GM15510 (cell line): Measurements from ENCODE around the gene ANO9.

ENCODE experiments used
- POLR2A ChIP-seq: IDR thresholded peaks from 3 replicates; pipeline ENCODE4 v1.6.1; 2011; ENCODE audit warnings: borderline replicate concordance; ENCODE audit not compliant: insufficient read length; ENCODE audit errors: extremely low read depth

Gene ANO9

DNA sequence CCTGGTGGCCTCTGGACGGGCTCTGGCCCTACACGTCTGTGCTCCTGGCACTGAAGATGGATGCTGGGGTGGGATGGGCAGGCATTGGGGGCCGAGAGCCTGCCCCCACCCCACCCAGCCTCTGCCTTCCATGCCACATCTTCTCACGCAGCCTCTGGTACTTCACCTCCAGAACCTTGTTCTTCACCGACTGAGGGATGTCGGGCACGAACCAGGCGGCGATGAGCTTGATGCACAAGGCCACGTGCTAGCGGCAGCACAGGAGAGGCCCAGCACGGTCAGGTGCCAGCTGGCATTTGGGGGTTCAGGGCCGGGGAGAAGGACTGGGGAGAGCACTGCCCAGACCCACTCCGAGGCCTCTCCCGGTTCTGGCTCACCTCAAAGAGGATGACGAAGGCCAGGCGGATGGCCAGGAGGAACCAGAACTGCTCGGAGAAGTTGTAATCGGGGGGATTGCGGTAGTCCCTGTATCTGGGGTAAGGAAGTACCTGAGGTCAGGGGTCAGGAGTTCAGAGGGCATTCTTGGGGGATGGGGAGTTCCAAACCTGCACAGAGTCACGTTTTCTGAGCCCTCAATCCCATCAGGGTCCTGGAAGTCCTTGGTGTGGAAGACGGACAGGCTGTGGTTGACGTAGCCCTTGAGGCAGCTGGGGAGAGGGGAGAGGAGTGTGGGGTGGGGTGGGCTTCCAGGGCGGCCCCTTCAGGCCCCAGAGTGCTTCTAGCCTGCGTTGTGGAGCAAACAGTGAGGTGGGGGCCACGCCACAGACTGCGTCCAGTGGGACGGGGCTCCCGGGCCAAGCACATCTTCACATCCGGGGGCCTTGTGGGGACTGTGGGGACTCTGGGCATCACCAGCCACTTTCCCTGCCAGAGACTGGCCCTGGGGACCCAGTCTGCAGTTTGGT, 23.2 kb downstream of the ANO9 start:
- no peak for TF ChIP-seq POLR2A

DNA sequence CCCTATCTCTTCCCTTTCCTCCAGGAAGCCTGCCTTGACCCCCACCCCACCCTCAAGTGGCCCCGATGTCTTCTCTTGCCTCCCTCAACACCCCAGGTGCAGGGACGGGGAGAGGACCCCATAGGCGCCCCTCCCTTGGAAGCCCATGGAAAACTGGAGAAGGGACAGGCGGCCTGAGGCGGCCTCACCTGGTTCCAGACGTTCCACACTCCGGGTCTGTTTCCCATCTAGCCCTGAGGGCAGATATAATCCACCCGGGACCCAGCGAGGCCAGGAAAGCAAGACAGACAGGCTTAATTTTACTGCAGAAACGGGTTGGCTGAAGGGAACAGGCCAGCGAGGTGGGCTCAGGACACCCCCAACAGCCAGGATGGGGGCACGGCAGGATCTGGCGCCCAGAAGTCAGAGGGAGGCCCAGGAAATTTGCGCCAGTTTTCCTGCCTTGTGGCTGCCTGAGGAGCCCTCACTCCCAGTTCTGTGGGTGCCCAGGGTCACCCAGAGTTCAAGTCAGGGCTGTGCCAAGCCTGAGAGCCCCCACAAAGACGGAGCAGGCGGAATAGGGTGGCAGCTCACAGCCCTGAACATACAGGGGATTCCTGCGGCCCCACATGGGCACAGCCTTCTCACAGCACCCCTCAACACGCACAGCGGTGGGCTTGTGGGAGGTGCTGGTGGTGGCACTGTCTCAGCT, 24.0 kb downstream of the ANO9 start:
- no peak for TF ChIP-seq POLR2A

DNA sequence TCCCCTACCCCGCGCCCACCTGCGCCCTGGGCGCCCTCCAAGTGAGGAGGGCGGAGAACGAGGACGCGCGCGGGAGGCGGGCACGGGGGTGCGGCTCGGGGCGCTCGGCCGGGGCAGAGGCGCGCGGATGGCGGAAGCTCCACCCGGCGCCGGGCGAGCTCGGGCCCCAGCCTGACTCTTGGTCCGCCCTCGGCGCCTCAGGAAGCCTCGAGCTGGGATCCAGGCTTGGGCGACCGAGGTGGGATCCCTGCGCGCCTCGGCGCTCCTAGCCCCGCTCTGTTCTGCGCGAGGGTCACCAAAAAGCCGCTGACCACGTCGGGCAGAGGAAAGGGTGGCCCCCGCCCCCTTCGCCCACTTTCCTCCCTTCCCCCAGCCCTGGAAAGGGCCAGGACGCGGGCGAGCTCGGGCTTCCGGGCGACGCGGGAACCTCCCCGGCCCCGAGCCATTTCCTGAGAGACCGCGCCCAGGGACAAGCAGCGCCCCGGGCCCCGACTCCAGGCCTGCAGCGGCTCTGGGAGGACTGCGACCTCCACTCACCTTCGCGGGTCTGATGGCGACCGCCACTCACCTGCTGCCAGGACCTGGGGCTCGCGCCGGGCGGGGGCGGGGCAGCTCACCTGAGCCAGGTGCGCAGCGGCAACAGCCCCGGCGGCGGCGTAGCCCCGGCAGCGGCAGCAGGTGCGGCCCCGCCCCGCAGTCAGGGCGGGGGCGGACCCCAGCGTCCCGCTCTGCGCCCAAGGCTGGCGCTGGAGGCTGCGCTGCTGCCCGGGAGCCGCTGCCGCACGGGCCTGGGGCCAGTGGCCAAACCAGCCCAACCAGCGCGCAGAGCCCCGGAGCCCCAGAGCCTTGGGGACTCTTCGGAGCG, 24.8 kb downstream of the ANO9 start:
- TF ChIP-seq POLR2A, result peak; percentile 20

DNA sequence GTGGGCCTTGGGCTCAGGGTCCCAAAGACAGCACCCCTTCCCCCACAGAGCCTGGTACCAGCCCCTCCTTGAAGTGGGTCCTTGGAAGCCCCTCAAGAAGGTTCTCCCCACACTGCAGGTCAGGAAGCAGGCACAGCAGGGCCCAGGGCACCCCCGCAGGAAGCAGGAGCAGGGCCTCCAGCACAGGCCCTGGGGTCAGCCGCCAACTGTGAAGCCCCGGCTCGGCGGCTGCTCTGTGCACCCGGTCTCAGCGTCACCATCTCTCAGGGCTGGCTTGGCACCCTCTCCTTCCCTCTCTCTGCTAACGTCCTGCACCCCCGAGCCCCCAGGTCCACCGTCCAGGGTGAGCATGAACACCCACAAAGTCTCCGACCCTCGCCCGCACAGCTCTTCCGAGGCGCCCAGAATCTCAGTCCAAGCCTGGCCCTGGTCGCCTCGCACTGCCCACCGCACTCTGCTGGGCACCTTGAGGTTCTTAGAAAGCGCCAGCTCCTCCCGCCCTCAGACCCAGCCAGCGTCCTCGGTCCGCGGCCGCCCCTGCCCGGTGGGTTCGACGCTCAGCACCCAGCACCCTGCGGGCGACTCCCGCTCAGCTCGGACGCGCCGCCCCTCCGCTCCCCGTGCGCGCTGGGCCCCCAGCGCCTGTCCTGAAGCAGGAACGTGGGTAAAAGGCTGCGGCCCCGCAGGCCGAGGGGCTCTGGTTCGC, 25.6 kb downstream of the ANO9 start:
- TF ChIP-seq POLR2A, result no peak

DNA sequence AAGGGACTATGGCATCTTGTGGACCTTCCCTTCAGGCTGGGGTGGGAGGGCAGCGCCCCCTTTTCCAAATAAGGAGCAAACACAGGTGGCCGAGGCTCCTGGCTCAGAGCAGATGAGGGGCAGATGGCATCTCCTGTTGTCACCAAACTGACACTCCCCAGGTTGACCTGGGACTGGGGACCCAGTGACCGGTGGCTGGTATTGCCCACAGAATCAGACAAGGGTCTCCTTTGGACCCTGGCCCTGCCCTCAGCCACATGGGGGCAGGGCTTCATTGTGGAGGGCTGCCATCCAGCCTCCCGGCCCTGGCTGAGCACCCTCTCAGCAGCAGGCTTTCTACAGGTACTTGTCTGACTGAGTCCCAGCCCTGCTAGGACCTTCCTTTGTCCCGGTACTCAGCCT, 26.2 kb downstream of the ANO9 start:
- TF ChIP-seq POLR2A, result no peak

DNA sequence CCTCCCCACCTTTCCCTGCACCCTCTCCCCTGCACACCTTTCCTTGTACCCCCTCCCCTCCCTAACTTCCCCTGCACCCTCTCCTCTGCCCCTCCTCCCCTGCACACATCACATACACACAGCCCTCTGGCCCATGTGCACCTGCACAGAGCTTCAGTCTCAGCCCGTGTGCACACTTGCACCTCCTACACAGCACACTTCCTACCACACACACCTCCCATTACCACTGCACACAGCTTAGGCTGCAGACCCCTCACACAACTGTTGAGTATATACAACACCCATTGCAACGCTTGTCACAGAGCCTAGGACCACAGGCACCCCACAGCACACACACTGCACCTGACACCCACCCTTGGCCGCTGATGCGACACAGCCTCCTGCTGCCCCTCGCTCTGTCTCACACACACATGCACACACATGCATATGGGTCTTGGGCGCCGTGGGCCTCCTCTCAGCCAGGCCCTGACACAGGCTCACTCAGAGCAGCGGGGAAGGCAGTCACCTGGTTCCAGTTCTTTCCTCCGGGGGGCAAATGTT, 27.4 kb downstream of the ANO9 start:
- TF ChIP-seq POLR2A, result no peak

DNA sequence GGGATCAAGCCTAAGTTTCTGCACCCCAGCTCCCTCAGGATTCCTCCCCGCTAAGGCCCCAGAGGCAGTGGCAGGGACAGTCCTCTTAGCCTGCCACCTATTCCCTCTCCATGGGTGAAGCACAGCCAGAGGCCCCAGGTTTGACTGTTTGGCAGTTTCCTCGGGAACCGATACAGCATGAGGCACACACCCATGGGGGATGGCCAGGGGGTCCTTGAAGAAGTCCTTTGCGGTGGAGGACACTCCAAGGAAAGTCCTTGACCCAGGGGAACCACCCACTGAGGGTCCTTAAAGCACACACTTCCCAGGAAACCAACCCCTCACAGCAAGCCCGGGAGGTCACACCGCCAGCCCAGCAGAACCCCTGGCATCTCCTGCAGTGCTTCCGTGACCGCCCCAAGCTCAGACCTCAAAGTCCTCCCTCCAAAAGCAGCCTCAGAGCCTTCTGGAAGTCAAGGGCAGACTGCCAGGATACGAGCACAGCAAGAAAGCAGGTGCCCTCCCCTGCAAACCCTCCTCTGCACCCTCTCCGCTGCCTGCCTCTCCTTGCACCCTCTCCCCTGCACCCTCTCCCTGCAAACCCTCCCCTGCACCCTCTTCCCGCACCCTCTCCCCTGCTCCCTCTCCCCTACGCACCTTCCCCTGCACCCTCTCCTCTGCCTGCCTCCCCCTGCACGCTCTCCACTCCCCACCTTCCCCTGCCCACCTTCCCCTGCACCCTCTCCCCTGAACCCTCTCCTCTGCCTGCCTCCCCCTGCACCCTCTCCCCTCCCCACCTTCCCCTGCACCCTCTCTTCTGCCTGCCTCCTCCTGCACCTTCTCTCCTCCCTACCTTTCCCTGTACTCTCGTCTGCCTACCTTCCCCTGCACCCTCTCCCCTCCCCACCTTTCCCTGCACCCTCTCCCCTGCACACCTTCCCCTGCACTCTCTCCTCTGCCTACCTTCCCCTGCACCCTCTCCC, 28.4 kb downstream of the ANO9 start:
- no peak for TF ChIP-seq POLR2A

DNA sequence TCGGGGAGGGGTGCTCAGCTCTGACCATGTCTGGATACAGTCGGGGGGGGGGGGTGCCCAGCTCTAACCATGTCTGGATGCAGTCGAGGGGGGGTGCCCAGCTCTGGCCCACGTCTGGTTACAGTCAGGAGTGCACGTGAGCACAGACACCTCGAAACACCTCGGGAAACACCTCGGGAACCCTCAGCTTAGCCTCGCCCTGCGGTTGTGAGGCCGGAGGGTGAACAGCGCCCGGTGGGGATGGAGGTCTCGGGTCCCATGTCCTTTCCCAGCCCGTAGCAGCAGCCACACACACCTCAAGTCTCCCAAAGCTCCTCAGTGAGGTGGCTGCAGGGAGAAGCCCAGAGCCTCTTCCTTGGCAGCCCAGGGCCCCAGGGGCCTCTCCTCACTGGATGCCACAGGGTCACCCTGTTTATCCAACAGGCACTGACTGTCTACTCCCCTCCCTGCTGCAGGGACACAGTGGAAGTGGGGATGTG, 29.1 kb downstream of the ANO9 start:
- TF ChIP-seq POLR2A, result no peak

DNA sequence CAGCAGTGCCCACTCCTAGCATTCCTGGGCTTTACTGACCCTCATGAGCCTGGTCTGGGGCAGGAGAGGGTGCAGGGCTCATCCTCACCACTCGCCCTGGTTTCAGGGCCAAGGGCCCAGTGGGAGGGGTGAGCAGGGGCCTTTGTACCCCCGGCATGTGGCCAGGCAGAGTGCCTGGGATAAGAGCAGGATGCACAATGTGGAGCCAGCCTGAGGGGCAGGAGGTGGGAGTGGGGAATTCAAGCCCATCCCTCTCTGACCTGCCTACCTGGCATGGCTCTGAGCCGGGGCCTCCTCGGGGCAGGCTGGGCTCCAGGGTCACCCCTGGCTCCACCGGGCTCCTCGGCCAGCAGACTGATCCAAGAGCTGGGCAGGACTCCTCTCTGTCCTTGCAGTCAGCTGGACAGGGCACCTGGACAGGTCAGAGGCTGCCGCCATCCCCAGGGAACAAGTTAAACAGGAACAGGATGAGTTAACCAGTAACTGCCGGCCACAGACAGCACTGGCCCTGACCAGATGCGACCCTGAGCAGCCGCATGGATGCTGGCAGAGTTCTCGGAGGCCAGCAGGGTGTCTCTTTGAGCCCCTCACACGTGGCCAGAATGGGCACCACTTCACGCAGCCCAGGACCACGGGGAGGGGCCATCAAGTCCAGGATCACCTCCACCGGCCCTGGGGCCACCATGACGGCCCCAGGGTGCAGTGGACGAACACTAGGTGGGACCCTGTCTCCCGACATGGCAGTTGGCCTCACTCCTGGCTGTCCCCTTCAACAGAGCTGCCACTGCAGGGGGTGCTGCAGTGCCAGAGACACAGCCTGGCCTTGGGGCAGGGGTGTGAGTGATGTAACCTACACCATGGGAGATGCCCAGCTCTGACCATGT, 32.0 kb downstream of the ANO9 start:
- TF ChIP-seq POLR2A, result no peak

DNA sequence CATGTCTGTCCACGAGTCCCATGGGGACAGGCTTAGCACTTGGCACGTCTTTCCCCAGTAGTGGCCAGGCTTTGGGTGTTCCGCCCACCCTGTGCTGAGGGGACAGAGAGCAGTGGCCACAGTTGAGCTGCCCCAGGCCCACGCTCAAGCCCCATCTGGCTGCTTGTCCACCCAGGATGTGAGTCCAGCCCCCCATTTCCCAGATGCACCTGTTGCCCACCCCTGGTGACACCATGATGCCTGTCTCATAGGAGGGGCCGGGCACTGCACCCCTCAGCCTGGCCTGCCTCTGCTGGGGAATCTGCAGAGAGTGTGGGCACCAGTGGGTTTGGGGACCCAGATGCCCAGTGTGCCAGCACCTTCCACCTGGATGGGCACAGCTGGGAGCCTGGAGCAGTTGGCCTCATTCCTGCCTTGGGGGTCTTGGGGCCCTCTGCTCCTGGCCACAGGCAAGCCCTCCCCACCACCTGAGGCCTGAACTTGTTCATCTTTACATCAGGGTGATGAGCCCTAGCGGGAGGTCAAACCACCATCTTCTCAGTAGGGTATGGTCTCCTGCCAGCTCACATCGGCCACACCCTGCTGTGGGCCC, 32.7 kb downstream of the ANO9 start:
- TF ChIP-seq POLR2A, result no peak

DNA sequence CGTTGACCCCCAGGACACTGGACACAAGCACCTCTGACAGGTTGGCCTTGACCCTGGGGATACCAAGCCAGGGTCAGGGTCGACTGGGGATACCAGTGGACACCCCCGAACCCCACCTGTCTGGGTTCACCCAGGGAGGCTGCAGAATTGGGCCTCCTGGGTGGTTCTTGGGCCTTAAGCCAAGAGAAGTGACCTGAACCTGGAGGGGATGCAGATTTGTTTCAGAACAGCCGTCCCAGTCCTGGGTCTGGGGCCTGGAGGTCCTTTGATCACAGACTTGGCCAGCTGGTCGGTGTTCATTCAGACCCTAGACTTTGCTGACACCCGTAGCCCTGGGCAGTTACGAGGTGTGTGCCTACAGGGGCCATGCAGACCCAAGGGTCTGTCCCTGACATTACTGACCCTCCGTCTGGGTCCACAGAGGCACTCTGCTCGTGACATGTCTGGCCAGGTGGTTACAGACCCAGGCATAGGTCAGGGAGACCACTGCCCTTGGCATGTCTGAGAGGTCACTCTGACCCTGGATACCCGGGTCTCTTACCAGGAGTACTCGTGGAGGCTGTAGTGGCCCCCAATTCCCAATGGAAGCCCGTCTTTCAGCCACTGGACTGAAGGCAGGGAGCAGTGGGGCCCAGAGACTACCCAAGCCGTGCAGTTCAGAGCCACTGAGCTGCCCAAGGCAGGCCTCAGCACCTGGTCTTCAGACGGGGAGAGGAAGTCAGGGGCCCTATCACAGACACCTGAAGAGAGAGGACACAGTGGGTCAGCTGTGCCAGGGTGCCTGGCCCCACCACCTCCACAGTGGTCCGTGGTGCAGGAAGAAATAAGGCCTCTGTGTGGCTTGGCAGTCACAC, 33.4 kb downstream of the ANO9 start:
- TF ChIP-seq POLR2A, result no peak

DNA sequence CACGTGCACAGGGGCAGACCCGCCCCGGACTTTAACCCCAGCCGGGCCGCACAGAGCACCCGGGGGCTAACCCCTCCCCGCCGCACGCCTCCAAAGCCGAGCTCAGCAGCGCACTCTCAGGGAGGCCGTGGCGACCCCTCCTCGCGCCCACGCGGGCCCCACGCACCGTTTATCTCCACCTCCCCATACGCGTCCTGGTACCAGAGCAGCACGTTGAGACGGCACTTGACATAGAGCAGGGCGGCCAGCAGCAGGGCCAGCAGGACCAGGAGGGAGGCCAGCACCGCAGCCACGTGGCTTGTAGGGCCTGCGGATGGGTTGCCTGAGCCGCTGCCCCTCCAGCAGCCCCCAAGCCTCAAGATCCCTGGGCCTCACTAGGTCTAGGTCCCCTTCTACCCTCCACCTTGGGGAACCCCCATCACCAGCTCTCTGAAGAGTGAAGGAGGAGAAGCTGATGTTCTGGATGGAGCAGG, 34.1 kb downstream of the ANO9 start:
- no peak for TF ChIP-seq POLR2A
